GM19372 (cell line): Measurements from ENCODE around the gene COX18.

Experiments used
- ATAC-seq: cut with Tn5 transposase; IDR thresholded peaks from one replicate; pipeline ENCODE4 v1.9.1; 2021; ENCODE audit warnings: mild to moderate bottlenecking, low read depth, moderate library complexity; ENCODE audit not compliant: unreplicated experiment

COX18 gene

GRCh38 chr4:73053974-73054480, 15.5 kb downstream of the COX18 start:
- ATAC-seq: no peak

DNA sequence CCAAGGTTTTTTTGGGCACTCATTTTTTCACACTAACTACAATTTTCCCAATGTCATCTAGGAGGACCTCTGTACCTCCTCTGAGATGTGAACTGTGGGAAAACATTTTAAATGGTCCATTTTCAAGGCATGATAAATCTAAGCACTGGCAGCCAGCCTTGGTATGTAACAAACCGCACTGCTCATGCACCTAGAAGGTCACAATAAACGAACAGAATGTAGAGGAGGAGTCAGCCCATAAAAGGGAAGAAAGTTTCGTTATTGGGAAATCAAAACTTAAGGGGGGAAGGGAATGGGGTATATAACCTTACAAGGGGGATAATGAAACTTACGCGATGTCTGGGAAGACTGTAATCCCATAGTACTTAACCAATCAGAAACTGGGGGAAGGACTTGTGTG, 16.4 kb downstream of the COX18 start:
- ATAC-seq: no peak

GRCh38 chr4:73051625-73052024, 17.9 kb downstream of the COX18 start:
- no peak for ATAC-seq

DNA sequence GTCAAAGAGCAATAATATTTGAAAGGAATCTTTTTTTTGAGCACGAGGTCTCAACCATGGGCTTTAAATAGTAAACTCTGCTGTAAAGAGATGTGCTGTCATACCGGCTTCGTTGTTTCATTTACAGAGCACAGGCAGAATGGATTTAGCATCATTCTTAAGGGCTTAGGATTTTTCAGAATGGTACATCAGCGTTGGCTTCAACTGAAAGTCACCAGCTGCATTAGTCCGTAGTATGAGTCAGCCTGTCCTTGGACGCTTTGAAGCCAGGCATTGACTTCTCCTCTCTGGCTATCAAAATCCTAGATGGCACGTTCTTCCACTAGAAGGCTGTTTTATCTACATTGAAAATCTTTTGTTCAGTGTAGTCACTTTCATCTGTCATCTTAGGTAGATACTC, 23.6 kb downstream of the COX18 start:
- no peak for ATAC-seq

DNA sequence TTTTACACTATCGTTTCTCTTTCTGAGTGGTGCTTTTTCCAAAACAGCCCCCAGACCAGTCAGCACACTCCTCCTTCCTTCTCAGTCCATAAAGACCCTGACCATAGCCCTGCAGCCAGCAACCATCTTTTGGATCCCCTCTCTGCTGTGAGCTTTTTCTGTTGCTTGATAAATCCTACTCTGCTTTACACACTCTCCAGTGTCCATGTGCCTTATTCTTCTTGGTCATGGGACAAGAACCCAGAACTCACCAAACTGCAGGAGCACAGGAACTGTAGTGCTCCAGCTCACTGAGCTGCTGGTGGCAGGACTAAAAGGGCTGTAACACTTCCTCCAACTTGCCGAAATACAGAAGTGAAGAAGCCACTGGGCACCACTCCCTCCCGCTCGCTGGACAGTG, 32.5 kb downstream of the COX18 start:
- no peak for ATAC-seq

- no peak for ATAC-seq
These were observed 33.4 kb downstream of the COX18 start for GRCh38 chr4:73036123-73036522.

- no peak for ATAC-seq
These were observed 34.6 kb downstream of the COX18 start for GRCh38 chr4:73034896-73035295.

DNA sequence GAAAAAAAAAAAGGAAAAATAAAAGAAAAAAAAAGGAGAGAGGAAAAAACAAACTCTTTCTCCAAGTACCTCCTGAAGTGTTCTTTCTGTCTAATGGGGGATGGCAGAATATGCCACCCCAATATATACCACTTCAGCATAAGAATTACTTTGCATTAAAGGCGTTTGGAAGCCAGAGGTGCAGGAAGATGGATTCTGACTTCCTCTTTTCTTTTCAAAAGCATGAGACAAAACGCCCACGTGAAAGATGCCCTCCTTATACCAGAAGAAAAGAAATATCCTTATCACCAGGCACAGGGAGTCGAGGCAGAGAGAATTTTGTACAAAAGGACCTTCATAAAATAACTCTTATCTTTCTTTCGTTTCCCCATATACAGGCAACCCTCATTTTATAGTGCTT, 40.9 kb downstream of the COX18 start:
- ATAC-seq: no peak

DNA sequence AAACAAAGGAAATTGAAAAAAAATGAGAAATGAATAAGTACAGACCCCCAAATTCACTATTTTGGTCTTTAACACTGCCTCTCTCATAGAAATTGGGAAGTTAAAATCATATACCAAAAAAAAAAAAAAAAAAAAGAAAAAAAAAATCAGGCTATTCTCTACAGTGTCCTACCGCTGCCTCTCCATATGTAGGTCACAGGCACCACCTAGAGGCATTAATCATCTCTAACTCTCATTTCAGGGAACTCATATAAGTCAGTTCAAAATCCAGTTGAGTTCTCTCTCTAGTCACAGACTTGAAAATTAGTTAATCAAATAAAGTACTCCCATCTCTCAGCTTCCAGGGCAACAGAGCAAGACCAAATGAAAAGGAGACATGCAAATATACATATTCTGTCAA, 47.9 kb downstream of the COX18 start:
- no peak for ATAC-seq

DNA sequence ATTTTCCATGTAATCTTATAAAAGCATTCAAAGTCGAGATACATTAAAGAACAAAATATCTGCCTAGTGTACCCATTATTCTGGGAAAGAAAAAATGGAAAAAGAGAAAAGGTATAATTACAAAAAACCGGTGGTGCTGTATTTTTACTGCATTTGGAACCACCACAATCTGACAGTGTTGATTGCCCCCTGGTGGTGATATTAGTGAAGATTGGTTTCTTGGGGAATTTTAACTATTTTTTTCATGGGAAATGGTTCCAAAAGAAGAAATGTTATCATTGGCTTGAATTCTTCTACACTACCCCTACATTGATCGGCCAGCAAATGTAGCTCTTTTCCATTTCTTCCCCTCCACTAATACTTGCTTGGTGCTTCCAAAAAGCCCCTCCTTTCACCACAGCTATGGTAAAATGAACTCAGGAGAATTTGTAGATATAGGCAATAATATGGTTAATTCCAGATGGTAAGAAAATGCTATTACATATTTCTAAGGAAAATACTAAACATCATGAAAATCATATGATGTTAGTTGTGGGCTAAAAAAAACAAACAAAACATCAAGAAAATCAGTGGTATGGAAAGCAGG, 50.0 kb downstream of the COX18 start:
- no peak for ATAC-seq

GRCh38 chr4:73018595-73018994, 50.9 kb downstream of the COX18 start:
- no peak for ATAC-seq

- ATAC-seq: no peak
These were observed 56.2 kb downstream of the COX18 start for GRCh38 chr4:73013310-73013709.

- ATAC-seq: no peak
These were observed 56.8 kb downstream of the COX18 start for GRCh38 chr4:73012673-73013072.

GRCh38 chr4:73011629-73011985, 57.9 kb downstream of the COX18 start:
- no peak for ATAC-seq

DNA sequence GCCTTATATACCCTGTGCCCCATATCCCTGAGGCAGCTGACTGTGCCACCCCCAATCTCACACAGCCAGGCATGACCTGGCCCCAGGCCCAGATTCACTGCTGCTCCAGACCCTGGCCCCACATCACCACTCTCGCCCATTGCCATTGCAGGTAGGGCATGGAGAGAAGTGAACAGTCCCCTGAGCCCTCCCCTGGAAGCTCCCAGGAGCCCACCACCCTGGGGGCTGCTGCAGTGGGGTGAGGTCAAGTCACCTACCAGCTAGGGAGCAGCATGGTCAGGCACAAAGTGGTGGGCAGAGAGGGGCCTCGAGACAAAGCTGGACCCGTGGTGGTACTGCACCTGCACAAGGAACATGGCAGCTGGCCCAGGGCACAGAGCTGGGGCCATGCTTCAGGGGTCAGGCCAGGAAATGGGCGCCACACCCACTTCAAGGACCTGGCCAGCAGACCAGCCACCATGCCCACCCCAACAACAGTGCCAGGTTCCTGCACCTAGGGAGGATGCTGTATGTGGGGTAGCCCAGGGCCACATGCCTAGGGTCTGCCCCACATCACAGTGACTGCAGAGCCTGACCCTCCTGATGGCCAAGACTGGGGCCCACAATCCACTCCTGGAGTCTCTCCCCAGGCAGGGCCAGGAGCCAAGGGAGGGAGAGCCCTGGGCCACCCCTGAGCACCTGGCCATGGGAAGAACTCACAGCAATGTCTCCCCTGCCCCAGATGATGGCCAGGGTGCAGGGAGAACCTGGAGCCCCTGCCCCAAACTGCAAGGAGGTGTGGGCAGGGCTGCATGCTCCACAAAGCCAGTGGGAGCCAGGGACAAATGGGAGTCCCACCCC, 58.5 kb downstream of the COX18 start:
- no peak for ATAC-seq

GRCh38 chr4:73007526-73008100, 61.9 kb downstream of the COX18 start:
- ATAC-seq: no peak

GRCh38 chr4:73006286-73006990, 63.1 kb downstream of the COX18 start:
- peak; percentile 76 for ATAC-seq

- no peak for ATAC-seq
These were observed 64.0 kb downstream of the COX18 start for GRCh38 chr4:73005514-73005913.
